OCI-LY1 (cell line): ENCODE results near the gene FIGLA.

Source experiments
- H2AFZ ChIP-seq: fragments of 200-600 bp; sonication (generic), shearing (Covaris generic); 2 replicates; pipeline ENCODE4 v1.6.0; 2014; ENCODE audit warnings: antibody characterized with exemption, mild to moderate bottlenecking, low read length
- H3F3A ChIP-seq: fragments of 200-600 bp; sonication (generic), shearing (Covaris generic); 2 replicates; pipeline ENCODE4 v1.6.0; 2014; ENCODE audit warnings: mild to moderate bottlenecking, antibody characterized with exemption, low read length, moderate library complexity; ENCODE audit not compliant: insufficient read depth
- H3K27ac ChIP-seq: fragments of 200-600 bp; sonication (generic); 2 replicates; pipeline ENCODE4 v1.5.1; 2014; ENCODE audit warnings: low read length, mixed run types, mild to moderate bottlenecking, low read depth; ENCODE audit not compliant: poor library complexity, severe bottlenecking
- H3K27me3 ChIP-seq: fragments of 200-600 bp; sonication (generic); 2 replicates; pipeline ENCODE4 v1.6.0; 2014; ENCODE audit warnings: antibody characterized with exemption, mild to moderate bottlenecking, low read length, moderate library complexity; ENCODE audit not compliant: insufficient read depth
- H3K36me3 ChIP-seq: fragments of 200-600 bp; sonication (generic); 2 replicates; pipeline ENCODE4 v1.6.1; 2014; ENCODE audit warnings: mild to moderate bottlenecking, antibody characterized with exemption, low read length, moderate library complexity, mixed read lengths; ENCODE audit not compliant: insufficient read depth
- H3K4me1 ChIP-seq: fragments of 200-600 bp; sonication (generic); 2 replicates; pipeline ENCODE4 v1.5.1; 2014; ENCODE audit warnings: mild to moderate bottlenecking, low read length, moderate library complexity; ENCODE audit not compliant: insufficient read depth, severe bottlenecking
- H3K4me2 ChIP-seq: fragments of 200-600 bp; sonication (generic), shearing (Covaris generic); 2 replicates; pipeline ENCODE4 v1.6.1; 2014; ENCODE audit warnings: low read length
- H3K4me3 ChIP-seq: fragments of 200-600 bp; sonication (generic); 2 replicates; pipeline ENCODE4 v1.5.1; 2014; ENCODE audit warnings: low read length, low read depth, mild to moderate bottlenecking, mixed read lengths; ENCODE audit not compliant: poor library complexity, severe bottlenecking
- H3K79me2 ChIP-seq: fragments of 200-600 bp; shearing (Covaris generic); 2 replicates; pipeline ENCODE4 v1.6.1; 2016; ENCODE audit warnings: mixed run types, low read length, mixed read lengths; ENCODE audit not compliant: insufficient read depth
- H3K9ac ChIP-seq: fragments of 200-600 bp; sonication (generic), shearing (Covaris generic); 2 replicates; pipeline ENCODE4 v1.6.1; 2014; ENCODE audit warnings: mild to moderate bottlenecking, low read length, mixed read lengths
- H3K9me2 ChIP-seq: fragments of 200-600 bp; sonication (generic), shearing (Covaris generic); 2 replicates; pipeline ENCODE4 v1.6.1; 2014; ENCODE audit warnings: low read depth, mild to moderate bottlenecking, low read length, mixed read lengths
- H3K9me3 ChIP-seq: fragments of 200-600 bp; shearing (Covaris generic); 2 replicates; pipeline ENCODE4 v1.6.1; 2014; ENCODE audit warnings: low read length, mixed read lengths
- H4K20me1 ChIP-seq: fragments of 200-600 bp; sonication (generic), shearing (Covaris generic); 2 replicates; pipeline ENCODE4 v1.6.0; 2016; ENCODE audit warnings: mild to moderate bottlenecking, low read length; ENCODE audit not compliant: insufficient read depth
- CTCF ChIP-seq: fragments of 200-600 bp; sonication (generic), shearing (Covaris generic); IDR thresholded peaks from 2 replicates; pipeline ENCODE4 v1.5.1; 2017; ENCODE audit warnings: mild to moderate bottlenecking, antibody characterized with exemption, low read length, moderate library complexity, mixed read lengths
- EZH2 ChIP-seq: fragments of 200-600 bp; sonication (generic), shearing (Covaris generic); IDR thresholded peaks from 2 replicates; pipeline ENCODE4 v1.8.0; 2017; ENCODE audit warnings: borderline replicate concordance, mixed run types, mild to moderate bottlenecking, antibody characterized with exemption, low read length, moderate library complexity, mixed read lengths

FIGLA gene

GRCh38 chr2:70834881-70835280 lies 44.4 kb upstream of the FIGLA start:
- Histone ChIP-seq H3K9me3 (no peaks in the 10 kb centered on the region), H3K79me2 (no peaks in the 10 kb centered on the region), H2AFZ (no peak overlapping the region), H3K9me2 (no peaks in the 10 kb centered on the region), H3K4me2 (no peak overlapping the region), H3K27me3 (0 out of 2 replicates have a peak, but pooled peaks cover 3% of the 10 kb centered on the region), H3F3A (no peaks in the 10 kb centered on the region), H3K36me3 (no peaks in the 10 kb centered on the region), H3K4me3 (no peak overlapping the region), H3K4me1 (no peaks in the 10 kb centered on the region), H4K20me1 (no peaks in the 10 kb centered on the region), H3K9ac (no peak overlapping the region), H3K27ac (no peak overlapping the region)
- no peak for TF ChIP-seq CTCF
- no peak for TF ChIP-seq EZH2

GRCh38 chr2:70834106-70834505 lies 43.7 kb upstream of the FIGLA start:
- H3K27me3 ChIP-seq = 0 out of 2 replicates have a peak, but pooled peaks cover 3% of the 10 kb centered on the region
- no peaks in the 10 kb centered on the region for H3F3A ChIP-seq
- no peaks in the 10 kb centered on the region for H4K20me1 ChIP-seq
- no peaks in the 10 kb centered on the region for H3K9me3 ChIP-seq
- no peak overlapping the region for H3K27ac ChIP-seq
- H3K4me1 ChIP-seq = no peaks in the 10 kb centered on the region
- no peak overlapping the region for H2AFZ ChIP-seq
- no peaks in the 10 kb centered on the region for H3K9me2 ChIP-seq
- H3K79me2 ChIP-seq = no peaks in the 10 kb centered on the region
- H3K36me3 ChIP-seq = no peaks in the 10 kb centered on the region
- no peak for TF ChIP-seq EZH2
- no peak for TF ChIP-seq CTCF
- H3K4me2 ChIP-seq = no peak overlapping the region
- no peak overlapping the region for H3K4me3 ChIP-seq
- no peak overlapping the region for H3K9ac ChIP-seq

GRCh38 chr2:70833246-70833645 lies 42.8 kb upstream of the FIGLA start:
- Histone ChIP-seq H2AFZ (no peak overlapping the region), H3K4me1 (no peaks in the 10 kb centered on the region), H3K27me3 (0 out of 2 replicates have a peak, but pooled peaks cover 3% of the 10 kb centered on the region), H4K20me1 (no peaks in the 10 kb centered on the region), H3K36me3 (no peaks in the 10 kb centered on the region), H3K9ac (no peak overlapping the region), H3K79me2 (no peaks in the 10 kb centered on the region), H3F3A (no peaks in the 10 kb centered on the region), H3K4me2 (no peak overlapping the region), H3K4me3 (no peak overlapping the region), H3K27ac (no peak overlapping the region), H3K9me3 (no peaks in the 10 kb centered on the region), H3K9me2 (no peaks in the 10 kb centered on the region)
- TF ChIP-seq CTCF (no peak), EZH2 (no peak)
